Neural cell (in vitro differentiated cells): Measurements from ENCODE around the gene TAC3. TPM values are rescaled to one million over a fixed set of nuclear protein-coding genes. Genes with fewer than 3 reads are reported as not detected.

ENCODE experiments used
- H2AFZ ChIP-seq: fragments of 200-600, 300-800 bp; sonication (generic), shearing (Covaris generic); 2 replicates; pipeline ENCODE4 v1.6.0; 2014; ENCODE audit warnings: low read depth, mild to moderate bottlenecking, antibody characterized with exemption, low read length, moderate library complexity
- H3F3A ChIP-seq: fragments of 200-600 bp; shearing (Covaris generic); 2 replicates; pipeline ENCODE4 v1.6.1; 2016; ENCODE audit warnings: mild to moderate bottlenecking, moderate library complexity, mixed read lengths, antibody characterized with exemption, low read length; ENCODE audit not compliant: insufficient read depth, poor library complexity, severe bottlenecking
- H3K27ac ChIP-seq: fragments of 200-600, 300-800 bp; sonication (generic), shearing (Covaris generic); 2 replicates; pipeline ENCODE4 v1.5.1; 2014; ENCODE audit warnings: mild to moderate bottlenecking, low read length, moderate library complexity
- H3K27me3 ChIP-seq: fragments of 300-800, 200-600 bp; sonication (generic), shearing (Covaris generic); 2 replicates; pipeline ENCODE4 v1.6.0; 2014; ENCODE audit warnings: mild to moderate bottlenecking, low read depth, low read length, moderate library complexity; ENCODE audit not compliant: insufficient read depth
- H3K36me3 ChIP-seq: fragments of 300-800, 200-600 bp; sonication (generic), shearing (Covaris generic); 2 replicates; pipeline ENCODE4 v1.5.1; 2014; ENCODE audit warnings: mild to moderate bottlenecking, antibody characterized with exemption, low read length, moderate library complexity; ENCODE audit not compliant: insufficient read depth
- H3K4me2 ChIP-seq: fragments of 300-800, 200-600 bp; sonication (generic), shearing (Covaris generic); 2 replicates; pipeline ENCODE4 v1.6.0; 2014; ENCODE audit warnings: mild to moderate bottlenecking, low read length
- H3K4me3 ChIP-seq: fragments of 300-800, 200-600 bp; sonication (generic), shearing (Covaris generic); 2 replicates; pipeline ENCODE4 v1.5.1; 2014; ENCODE audit warnings: mild to moderate bottlenecking, low read length, moderate library complexity
- H3K79me2 ChIP-seq: fragments of 200-600 bp; shearing (Covaris generic); replicated peaks from 2 replicates; pipeline ENCODE4 v1.6.0; 2014; ENCODE audit warnings: mild to moderate bottlenecking, low read length, moderate library complexity; ENCODE audit not compliant: insufficient read depth
- H3K9ac ChIP-seq: fragments of 300-800, 200-600 bp; sonication (generic), shearing (Covaris generic); 2 replicates; pipeline ENCODE4 v1.6.1; 2016; ENCODE audit warnings: mild to moderate bottlenecking, low read length, mixed read lengths
- H3K9me2 ChIP-seq: fragments of 200-600 bp; shearing (Covaris generic); 2 replicates; pipeline ENCODE4 v1.6.1; 2016; ENCODE audit warnings: mild to moderate bottlenecking, low read length, mixed read lengths; ENCODE audit not compliant: insufficient read depth
- H3K9me3 ChIP-seq: fragments of 200-600, 300-800 bp; sonication (generic), shearing (Covaris generic); 2 replicates; pipeline ENCODE4 v1.6.1; 2016; ENCODE audit warnings: mild to moderate bottlenecking, mixed run types, low read length, moderate library complexity, mixed read lengths
- H4K20me1 ChIP-seq: fragments of 200-600 bp; shearing (Covaris generic); 2 replicates; pipeline ENCODE4 v1.6.1; 2016; ENCODE audit warnings: mild to moderate bottlenecking, mixed run types; ENCODE audit not compliant: insufficient read depth
- CTCF ChIP-seq: fragments of 450-650 bp; IDR thresholded peaks from 2 replicates; pipeline ENCODE4 v1.5.1; 2014; ENCODE audit warnings: antibody characterized with exemption, mild to moderate bottlenecking, moderate library complexity; ENCODE audit not compliant: poor library complexity, severe bottlenecking
- EP300 ChIP-seq: fragments of 450-650 bp; conservative IDR thresholded peaks from 2 replicates; pipeline ENCODE4 v1.6.1; 2014; ENCODE audit warnings: antibody characterized with exemption, mild to moderate bottlenecking, moderate library complexity; ENCODE audit not compliant: poor library complexity, severe bottlenecking
- EZH2 ChIP-seq: fragments of 200-600, 300-800 bp; shearing (Covaris generic), sonication (generic); IDR thresholded peaks from 2 replicates; pipeline ENCODE4 v1.6.1; 2014; ENCODE audit warnings: antibody characterized with exemption, low read length, borderline replicate concordance, mild to moderate bottlenecking; ENCODE audit not compliant: insufficient read depth, poor library complexity, severe bottlenecking
- MXI1 ChIP-seq: fragments of 450-650 bp; conservative IDR thresholded peaks from 2 replicates; pipeline ENCODE4 v1.6.1; 2014; ENCODE audit warnings: antibody characterized with exemption, mild to moderate bottlenecking; ENCODE audit not compliant: poor library complexity, severe bottlenecking
- POLR2AphosphoS5 ChIP-seq: IDR thresholded peaks from 2 replicates; pipeline ENCODE4 v1.6.1; 2012
- RAD21 ChIP-seq: fragments of 450-650 bp; conservative IDR thresholded peaks from 2 replicates; pipeline ENCODE4 v1.6.1; 2014; ENCODE audit warnings: antibody characterized with exemption, mild to moderate bottlenecking, moderate library complexity
- REST ChIP-seq: IDR thresholded peaks from 2 replicates; pipeline ENCODE4 v1.6.1; 2012; ENCODE audit warnings: borderline replicate concordance
- SMC3 ChIP-seq: fragments of 450-650 bp; conservative IDR thresholded peaks from 2 replicates; pipeline ENCODE4 v1.6.1; 2014; ENCODE audit warnings: antibody characterized with exemption, mild to moderate bottlenecking, moderate library complexity; ENCODE audit not compliant: poor library complexity
- TAF1 ChIP-seq: IDR thresholded peaks from 2 replicates; pipeline ENCODE4 v1.6.1; 2012; ENCODE audit warnings: low read depth
- polyA plus RNA-seq: library from polyadenylated mRNA; depleted of rRNA; stranded (reverse); fragments of >200 nt; gene quantifications from 2 replicates; pipeline ENCODE4 v1.2.3, GENCODE V29; 2014

The TAC3 gene
- polyA plus RNA-seq, 1 donor from 2014 or later: 2.5 TPM

- Histone ChIP-seq H3K36me3 (no peaks in the 10 kb centered on the region), H3K9me3 (no peaks in the 10 kb centered on the region), H3K9ac (no peak overlapping the region), H3K4me3 (no peak overlapping the region), H3F3A (no peaks in the 10 kb centered on the region), H3K9me2 (no peaks in the 10 kb centered on the region), H3K79me2 (no peaks in the 10 kb centered on the region), H3K4me2 (no peak overlapping the region), H4K20me1 (no peaks in the 10 kb centered on the region), H3K27me3 (no peaks in the 10 kb centered on the region), H2AFZ (no peak overlapping the region), H3K27ac (no peak overlapping the region)
- TF ChIP-seq EZH2: no peak
- no peak for TF ChIP-seq CTCF
- TF ChIP-seq POLR2AphosphoS5: no peak
- no peak for TF ChIP-seq EP300
- TF ChIP-seq REST: no peak
- TF ChIP-seq SMC3: no peak
- TF ChIP-seq TAF1: no peak
- TF ChIP-seq RAD21: no peak
- no peak for TF ChIP-seq MXI1
Measured at GRCh38 chr12:57048423-57049118, 32.2 kb upstream of the TAC3 start.

GRCh38 chr12:57047981-57048380 is 31.7 kb upstream of the TAC3 start:
- Histone ChIP-seq H3K9ac (no peak overlapping the region), H3K4me3 (no peak overlapping the region), H4K20me1 (no peaks in the 10 kb centered on the region), H3K79me2 (no peaks in the 10 kb centered on the region), H3K9me3 (no peaks in the 10 kb centered on the region), H3K36me3 (no peaks in the 10 kb centered on the region), H3K27ac (no peak overlapping the region), H3F3A (no peaks in the 10 kb centered on the region), H2AFZ (no peak overlapping the region), H3K9me2 (no peaks in the 10 kb centered on the region), H3K27me3 (no peaks in the 10 kb centered on the region), H3K4me2 (no peak overlapping the region)
- TF ChIP-seq EP300 (no peak), EZH2 (no peak)
